Gastrocnemius medialis (tissue), 4 donors: Measurements from ENCODE around the gene LYPD6B.

Experiments used
- POLR2A ChIP-seq, 2 donors: fragments of 450-650 bp; IDR thresholded peaks; one replicate each; pipeline ENCODE4 v1.6.1; 2017; ENCODE audit warnings: antibody characterized with exemption in 2 of 2, mild to moderate bottlenecking in 2 of 2, moderate library complexity in 2 of 2
- TF ChIP-seq, protein P1 (sequence below), 5 experiments: fragments of 450-650 bp in 3 of 5; fragments of 200-600 bp in 2 of 5; sonication (generic) in 2 of 5; IDR thresholded peaks in 4 of 5; conservative IDR thresholded peaks in 1 of 5; 1 replicate in 4 of 5; 2 replicates in 1 of 5; pipeline ENCODE4 v1.5.1; 2016 to 2019; ENCODE audit warnings: antibody characterized with exemption in 5 of 5, mild to moderate bottlenecking in 3 of 5, moderate library complexity in 3 of 5

DNA sequence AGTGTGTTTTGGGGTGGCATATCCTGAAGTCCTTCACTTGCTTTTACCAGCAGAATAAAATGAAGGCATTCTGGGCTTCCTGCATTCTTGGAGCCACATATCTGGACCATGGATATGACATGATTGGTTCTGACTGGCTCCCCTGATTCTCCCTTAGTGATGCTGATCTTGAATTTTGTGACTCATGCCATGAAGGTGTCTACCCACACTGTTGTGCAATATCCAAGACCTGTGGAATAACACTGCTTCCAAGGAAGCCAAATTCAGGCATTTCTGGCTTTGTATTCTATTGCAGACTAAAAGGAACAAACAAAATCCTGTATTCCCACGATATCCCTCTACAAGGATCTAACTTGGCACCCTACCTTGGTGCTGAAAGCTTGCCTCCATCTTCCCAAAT is 125.8 kb downstream of the LYPD6B start:
- TF ChIP-seq, protein P1, sequence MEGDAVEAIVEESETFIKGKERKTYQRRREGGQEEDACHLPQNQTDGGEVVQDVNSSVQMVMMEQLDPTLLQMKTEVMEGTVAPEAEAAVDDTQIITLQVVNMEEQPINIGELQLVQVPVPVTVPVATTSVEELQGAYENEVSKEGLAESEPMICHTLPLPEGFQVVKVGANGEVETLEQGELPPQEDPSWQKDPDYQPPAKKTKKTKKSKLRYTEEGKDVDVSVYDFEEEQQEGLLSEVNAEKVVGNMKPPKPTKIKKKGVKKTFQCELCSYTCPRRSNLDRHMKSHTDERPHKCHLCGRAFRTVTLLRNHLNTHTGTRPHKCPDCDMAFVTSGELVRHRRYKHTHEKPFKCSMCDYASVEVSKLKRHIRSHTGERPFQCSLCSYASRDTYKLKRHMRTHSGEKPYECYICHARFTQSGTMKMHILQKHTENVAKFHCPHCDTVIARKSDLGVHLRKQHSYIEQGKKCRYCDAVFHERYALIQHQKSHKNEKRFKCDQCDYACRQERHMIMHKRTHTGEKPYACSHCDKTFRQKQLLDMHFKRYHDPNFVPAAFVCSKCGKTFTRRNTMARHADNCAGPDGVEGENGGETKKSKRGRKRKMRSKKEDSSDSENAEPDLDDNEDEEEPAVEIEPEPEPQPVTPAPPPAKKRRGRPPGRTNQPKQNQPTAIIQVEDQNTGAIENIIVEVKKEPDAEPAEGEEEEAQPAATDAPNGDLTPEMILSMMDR (IDR thresholded peaks at IDR 0.05 in 4 of 5, conservative IDR thresholded peaks at IDR 0.05 in 1 of 5) = no peak
- no peak for TF ChIP-seq POLR2A (IDR thresholded peaks at IDR 0.05)
